GM19099 (cell line): ENCODE results near the gene NAGK.

Experiments
- POLR2A ChIP-seq: IDR thresholded peaks from 3 replicates; pipeline ENCODE4 v1.6.1; 2011; ENCODE audit warnings: low read depth; ENCODE audit not compliant: insufficient read length; ENCODE audit errors: extremely low read depth

NAGK gene

DNA sequence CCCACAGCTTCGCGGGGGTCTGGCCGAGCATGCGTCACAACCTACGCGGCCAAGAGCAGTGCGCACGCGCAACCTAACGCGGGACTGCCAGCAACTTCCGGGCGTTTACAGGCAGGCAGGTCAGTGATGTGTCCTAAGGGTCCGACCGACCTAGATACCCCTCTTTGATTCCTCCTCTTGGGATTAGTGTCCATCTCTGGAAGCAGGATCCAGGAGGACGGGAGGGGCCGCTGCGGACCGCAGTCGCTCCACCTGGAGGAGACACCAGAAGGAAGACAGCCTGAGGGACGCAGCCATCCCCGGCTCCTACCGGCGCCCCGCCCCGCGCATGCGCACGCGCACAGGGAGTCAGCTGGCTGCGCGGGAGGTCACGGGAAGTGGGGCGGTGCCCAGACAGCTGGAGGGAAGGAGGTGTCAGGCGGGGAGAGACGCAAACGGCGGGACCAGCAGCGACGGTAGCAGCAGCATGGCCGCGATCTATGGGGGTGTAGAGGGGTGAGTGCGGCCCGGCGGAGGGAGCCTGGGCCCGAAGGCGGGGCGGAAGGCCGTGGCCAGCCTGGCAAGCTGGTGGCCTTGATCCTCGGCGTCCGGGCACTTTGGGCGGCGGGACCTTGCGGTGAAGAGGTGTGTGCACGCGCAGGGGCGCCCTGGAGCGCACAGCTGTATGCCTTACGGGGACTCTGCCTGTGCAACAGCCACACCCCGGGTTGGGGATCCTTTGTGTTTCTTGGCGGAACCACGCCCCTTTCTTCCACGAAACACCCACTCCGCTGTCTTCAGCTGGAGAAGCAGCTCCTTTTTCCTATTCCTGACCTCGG lies at the start of gene NAGK:
NAGK (plus strand) TSS at position 431 of the 818 bp plus-strand sequence; CDS start at position 467, 36 bp downstream.
- peak; percentile 98 for TF ChIP-seq POLR2A

- TF ChIP-seq POLR2A = no peak
Observed at GRCh38 chr2:71042287-71042686, 26.2 kb upstream of the NAGK start.

DNA sequence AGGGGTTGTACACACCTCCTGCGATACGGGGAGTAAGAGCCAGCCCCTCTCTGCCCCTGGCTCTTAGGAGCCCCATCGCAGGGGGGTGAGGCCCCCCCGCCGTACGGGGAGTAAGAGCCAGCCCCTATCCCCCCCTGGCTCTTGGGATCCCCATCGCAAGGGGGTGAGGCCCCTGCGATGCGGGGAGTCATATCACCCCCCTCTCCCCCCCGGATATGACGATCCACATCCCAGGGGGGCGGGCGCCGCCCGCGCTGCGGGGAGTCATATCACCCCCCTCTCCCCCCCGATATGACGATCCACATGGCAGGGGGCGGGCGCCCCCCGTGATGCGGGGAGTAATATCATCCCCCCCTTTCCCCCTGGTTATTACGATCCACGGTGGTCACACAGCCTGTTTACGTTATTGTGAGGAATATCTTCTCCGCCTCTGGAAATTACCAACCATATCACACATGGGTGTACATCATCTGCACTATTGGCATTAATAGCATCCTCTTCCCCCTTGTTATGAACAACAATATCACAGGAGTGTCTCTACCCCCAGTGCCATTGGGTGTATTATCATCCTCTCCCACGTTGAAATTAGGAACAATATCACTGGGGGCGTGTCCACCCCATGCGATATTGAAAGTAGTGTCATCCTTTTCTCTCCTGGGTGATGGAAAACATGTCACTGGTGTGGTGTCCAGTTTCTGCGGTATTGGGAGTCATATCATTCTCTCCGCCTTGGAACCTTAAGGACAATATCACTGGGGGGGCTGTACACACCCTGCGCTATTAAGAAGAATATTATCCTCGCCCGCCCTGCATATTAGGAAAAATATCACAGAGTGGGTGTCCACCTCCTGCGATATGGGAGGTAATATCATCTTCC lies 24.7 kb upstream of the NAGK start:
- TF ChIP-seq POLR2A = no peak

DNA sequence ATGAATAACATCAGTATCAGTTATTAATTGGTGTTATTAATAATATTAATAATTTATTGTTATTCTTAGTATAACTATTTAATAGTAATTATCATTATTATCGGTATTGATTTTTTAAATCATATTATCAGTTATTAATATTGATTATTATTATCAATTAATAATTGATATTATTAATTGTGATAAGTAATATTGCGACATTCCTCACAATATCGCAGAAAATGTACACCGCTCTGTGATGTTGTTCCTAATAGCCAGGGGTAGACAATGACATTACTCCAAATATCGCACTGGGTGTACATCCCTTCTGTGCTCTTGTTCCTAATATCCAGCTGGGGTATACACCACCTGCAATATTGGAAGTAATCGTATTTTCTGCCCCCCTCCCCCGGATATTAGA lies 23.3 kb upstream of the NAGK start:
- no peak for TF ChIP-seq POLR2A

DNA sequence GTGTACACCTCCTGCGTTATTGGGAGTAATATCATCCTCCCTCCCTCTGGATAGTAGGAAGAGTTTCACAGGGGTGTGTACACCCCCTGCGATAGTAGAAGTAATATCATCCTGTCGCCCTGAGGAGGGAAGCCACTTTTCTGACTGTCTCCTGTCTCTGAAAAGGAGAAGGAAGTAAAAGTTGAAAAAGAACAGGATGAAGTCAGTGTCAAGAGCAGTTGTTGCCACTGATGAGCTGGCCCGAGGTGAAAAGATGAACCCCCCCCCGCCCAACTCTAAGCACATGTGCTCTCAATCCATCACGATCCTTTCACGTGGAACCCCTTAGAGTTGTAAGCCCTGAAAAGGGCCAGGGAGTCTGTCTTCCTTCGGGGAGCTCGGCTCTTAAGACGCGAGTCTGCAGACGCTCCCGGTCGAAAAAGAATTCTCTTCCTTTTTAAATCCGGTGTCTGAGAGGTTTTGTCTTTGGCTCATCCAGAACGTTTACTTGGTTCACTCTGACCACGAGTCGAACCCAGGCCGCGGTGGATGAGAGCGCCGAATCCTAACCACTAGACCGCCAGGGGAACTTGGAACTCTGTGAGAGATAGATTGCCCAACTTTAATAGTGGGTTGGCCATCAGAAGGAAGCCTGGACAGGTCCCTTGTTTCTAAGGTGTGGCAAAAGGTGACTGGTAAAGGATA lies 22.4 kb upstream of the NAGK start:
- TF ChIP-seq POLR2A = no peak

DNA sequence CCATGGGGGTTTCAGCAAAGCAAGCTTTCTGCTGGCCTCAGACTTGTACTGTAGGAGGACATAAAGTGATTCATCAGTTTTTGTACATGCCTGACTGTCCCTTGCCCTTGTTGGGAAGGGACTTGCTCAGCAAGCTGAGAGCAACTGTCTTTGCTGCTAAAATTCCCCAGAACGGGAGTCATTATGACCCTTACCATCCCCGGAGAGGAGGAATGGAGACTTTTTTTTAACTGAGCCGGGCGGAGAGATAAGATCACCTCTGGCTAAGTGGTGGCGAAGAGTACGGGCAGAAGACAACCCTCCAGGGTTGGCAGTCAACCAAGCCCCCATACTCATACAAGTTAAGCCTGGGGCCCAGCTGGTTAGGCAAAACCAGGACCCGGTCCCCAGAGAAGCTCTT lies 20.4 kb upstream of the NAGK start:
- TF ChIP-seq POLR2A = no peak

GRCh38 chr2:71060211-71060610 lies 8.2 kb upstream of the NAGK start:
- TF ChIP-seq POLR2A = no peak

- TF ChIP-seq POLR2A = no peak
Observed at GRCh38 chr2:71060871-71061270, 7.6 kb upstream of the NAGK start.

DNA sequence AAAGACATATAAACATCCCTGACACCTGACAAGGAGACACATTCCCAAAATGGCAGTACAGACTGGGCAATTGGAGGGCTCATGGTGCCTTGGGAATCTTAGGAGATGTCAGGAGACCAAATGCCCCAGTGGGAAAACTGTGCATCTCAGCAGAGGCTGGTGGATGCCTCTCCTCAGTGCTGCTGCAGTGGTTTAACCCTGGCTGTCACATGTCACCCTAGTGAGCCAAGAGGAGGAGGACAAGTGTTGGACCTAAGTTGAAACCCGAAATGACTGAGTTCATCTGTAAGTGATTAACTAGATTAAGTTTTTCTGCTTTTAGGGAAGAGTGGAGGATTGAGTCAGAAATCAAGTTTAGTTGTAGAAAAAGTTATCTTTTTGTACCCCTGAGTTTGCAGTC lies 5.2 kb upstream of the NAGK start:
- no peak for TF ChIP-seq POLR2A

- peak; percentile 58 for TF ChIP-seq POLR2A
Observed at GRCh38 chr2:71064110-71064611, 4.3 kb upstream of the NAGK start.

- peak; percentile 27 for TF ChIP-seq POLR2A
Observed at GRCh38 chr2:71064754-71065621, 3.5 kb upstream of the NAGK start.

DNA sequence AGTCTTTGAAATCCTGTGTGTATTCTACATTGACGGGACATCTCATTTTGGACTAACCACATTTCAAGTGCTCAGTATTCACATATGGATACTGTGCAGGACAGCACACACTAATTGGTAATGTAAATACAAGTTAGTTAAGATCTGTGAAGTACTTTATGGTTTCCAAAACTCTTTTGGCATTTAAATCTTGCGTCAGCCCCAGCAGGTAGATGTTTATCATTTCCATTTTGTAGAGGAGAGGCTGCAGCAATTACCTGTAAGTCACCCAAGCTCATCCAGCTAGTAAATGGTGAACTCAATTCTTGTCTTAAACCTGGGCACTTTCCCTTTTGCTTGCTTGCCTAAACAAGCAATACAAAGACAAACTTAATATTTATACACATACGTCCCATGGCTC lies 1.6 kb upstream of the NAGK start:
- no peak for TF ChIP-seq POLR2A

DNA sequence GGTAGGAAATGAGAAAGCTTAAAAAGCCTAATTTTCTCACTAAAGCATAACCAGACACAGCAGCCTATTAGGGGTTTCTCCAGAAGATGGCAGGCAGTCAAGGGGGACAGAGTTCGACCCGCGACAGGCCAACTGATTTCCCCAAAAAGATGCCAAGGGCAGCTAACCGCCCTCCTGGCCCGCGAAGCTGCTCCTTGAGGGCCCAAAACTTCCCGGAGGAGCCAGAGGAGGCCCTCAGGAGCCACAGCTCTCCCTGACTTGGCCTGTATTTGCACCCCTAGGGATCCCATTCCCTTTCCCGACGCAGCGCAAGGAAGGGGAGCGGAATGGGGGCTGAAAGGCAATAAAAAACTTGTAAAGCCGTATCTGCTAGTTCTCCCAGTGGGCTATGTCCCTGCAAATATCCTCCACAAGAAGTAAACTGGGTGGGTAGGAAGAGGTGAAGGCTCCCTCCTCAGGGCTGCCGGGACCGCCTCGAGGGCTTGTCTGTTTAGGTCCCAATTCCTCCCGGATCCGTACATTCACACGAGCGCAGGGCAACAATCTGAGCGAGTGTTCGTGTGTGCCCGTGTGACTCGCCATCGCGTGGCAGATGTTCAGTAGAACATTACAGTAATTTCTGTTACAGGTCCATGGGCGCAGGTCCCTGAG lies 756 bp upstream of the NAGK start:
- no peak for TF ChIP-seq POLR2A

GRCh38 chr2:71069376-71069775 lies 928 bp downstream of the NAGK start:
- TF ChIP-seq POLR2A = no peak
